OCI-M1 (cell line): ENCODE results near the gene SUFU.
"Not testable (repeated sequence)": the region's sequence is repeated elsewhere in the genome, so short reads cannot be mapped to it uniquely, and the experiment has no call there.

Source experiments
- DNase-seq: peaks from one replicate; lab custom pipeline; 2025; lab: John Stamatoyannopoulos, UW

SUFU gene

GRCh38 chr10:102503264-102504178, at the start of gene SUFU:
TSS of gene SUFU (plus strand) at chr10:102503972. CDS start at chr10:102504153, 181 bp downstream.
- DNase-seq, result peak; percentile 100

GRCh38 chr10:102454662-102455487, 48.9 kb upstream of the SUFU start:
- not testable (repeated sequence) for DNase-seq

GRCh38 chr10:102455893-102456471, 47.8 kb upstream of the SUFU start:
- DNase-seq, result peak; percentile 78

- DNase-seq, result no peak
These were observed 46.1 kb upstream of the SUFU start for GRCh38 chr10:102457591-102458150.

- no peak for DNase-seq
These were observed 45.1 kb upstream of the SUFU start for GRCh38 chr10:102458656-102459055.

- DNase-seq, result no peak
These were observed 43.0 kb upstream of the SUFU start for GRCh38 chr10:102460836-102461186.

- DNase-seq, result peak; percentile 98
These were observed 42.4 kb upstream of the SUFU start for GRCh38 chr10:102461187-102462054.

- no peak for DNase-seq
These were observed 41.2 kb upstream of the SUFU start for GRCh38 chr10:102462512-102463054.

GRCh38 chr10:102463983-102464382, 39.8 kb upstream of the SUFU start:
- no peak for DNase-seq

GRCh38 chr10:102465466-102465865, 38.3 kb upstream of the SUFU start:
- DNase-seq, result no peak

- no peak for DNase-seq
These were observed 36.5 kb upstream of the SUFU start for GRCh38 chr10:102467318-102467717.

- peak; percentile 87 for DNase-seq
These were observed 35.8 kb upstream of the SUFU start for GRCh38 chr10:102467971-102468438.

GRCh38 chr10:102468683-102469082, 35.1 kb upstream of the SUFU start:
- DNase-seq, result no peak

- DNase-seq, result no peak
These were observed 32.9 kb upstream of the SUFU start for GRCh38 chr10:102470579-102471546.

- DNase-seq, result no peak
These were observed 30.1 kb upstream of the SUFU start for GRCh38 chr10:102473445-102474331.

GRCh38 chr10:102475451-102476040, 28.2 kb upstream of the SUFU start:
- DNase-seq, result no peak

GRCh38 chr10:102476466-102477141, 27.2 kb upstream of the SUFU start:
- no peak for DNase-seq

- DNase-seq, result no peak
These were observed 24.1 kb upstream of the SUFU start for GRCh38 chr10:102479651-102480050.
